GM11168 (cell line): Measurements from ENCODE around the gene C3orf20.
"Not testable (repeated sequence)": the region's sequence is repeated elsewhere in the genome, so short reads cannot be mapped to it uniquely, and the experiment has no call there.

ENCODE experiments used
- in situ Hi-C: fragments of 300-500 bp; cut with MboI; formaldehyde crosslinking; loops from one replicate; pipeline ENCODE4 v1.12.0; 2022; ENCODE audit warnings: low sequenced_read_pairs; ENCODE audit not compliant: unreplicated experiment

C3orf20 gene

GRCh38 chr3:14647976-14648955 lies 26.7 kb upstream of the C3orf20 start:
- in situ Hi-C loops: no loop called here

- in situ Hi-C loops: no loop called here
These were observed 25.5 kb upstream of the C3orf20 start for GRCh38 chr3:14649466-14649865.

GRCh38 chr3:14650193-14650592 lies 24.7 kb upstream of the C3orf20 start:
- in situ Hi-C loops: no loop called here

GRCh38 chr3:14651440-14652251 lies 23.3 kb upstream of the C3orf20 start, which contains the start of gene CCDC174:
Gene CCDC174, plus strand, starts transcription at chr3:14651762. Its CDS starts 75 bp downstream, at chr3:14651837.
- in situ Hi-C loops: no loop called here

- in situ Hi-C loops: not testable (repeated sequence)
These were observed 22.5 kb upstream of the C3orf20 start for GRCh38 chr3:14652360-14652907.

GRCh38 chr3:14657579-14657978 lies 17.4 kb upstream of the C3orf20 start:
- in situ Hi-C loops: no loop called here

GRCh38 chr3:14658978-14659377 lies 16.0 kb upstream of the C3orf20 start:
- in situ Hi-C loops: no loop called here

- in situ Hi-C loops: no loop called here
These were observed 14.0 kb upstream of the C3orf20 start for GRCh38 chr3:14660942-14661341.

GRCh38 chr3:14663396-14664135 lies 11.4 kb upstream of the C3orf20 start:
- in situ Hi-C loops: no loop called here

GRCh38 chr3:14664170-14664569 lies 10.8 kb upstream of the C3orf20 start:
- in situ Hi-C loops: no loop called here

- in situ Hi-C loops: loop anchor here (5.0 kb wide), 1 partner anchor 110 kb away; no protein-coding TSS in a partner anchor
These were observed 2.4 kb upstream of the C3orf20 start for GRCh38 chr3:14672588-14672987.

GRCh38 chr3:14676881-14677280 lies 1.9 kb downstream of the C3orf20 start:
- in situ Hi-C loops: no loop called here

GRCh38 chr3:14678015-14678503 lies 3.1 kb downstream of the C3orf20 start:
- in situ Hi-C loops: no loop called here

- in situ Hi-C loops: no loop called here
These were observed 5.2 kb downstream of the C3orf20 start for GRCh38 chr3:14680115-14680514.

- in situ Hi-C loops: no loop called here
These were observed 5.8 kb downstream of the C3orf20 start for GRCh38 chr3:14680716-14681115.

- in situ Hi-C loops: no loop called here
These were observed 9.5 kb downstream of the C3orf20 start for GRCh38 chr3:14684447-14684846.

GRCh38 chr3:14685179-14685578 lies 10.2 kb downstream of the C3orf20 start:
- in situ Hi-C loops: no loop called here

GRCh38 chr3:14687360-14687759 lies 12.4 kb downstream of the C3orf20 start:
- in situ Hi-C loops: no loop called here

- in situ Hi-C loops: no loop called here
These were observed 13.6 kb downstream of the C3orf20 start for GRCh38 chr3:14688525-14688924.
